Neuronal stem cell (in vitro differentiated cells): ENCODE measurements around the gene TBC1D5.

Experiments used
- DNase-seq: peaks from one replicate; pipeline ENCODE4 v3.0.0-alpha.2; 2013; ENCODE audit warnings: low spot score
- H2AFZ ChIP-seq: one replicate; pipeline ENCODE4 v1.6.1; 2013; ENCODE audit warnings: mild to moderate bottlenecking, low read length, inconsistent platforms
- H2AK5ac ChIP-seq: 2 replicates; pipeline ENCODE4 v1.6.1; 2013; ENCODE audit warnings: low read depth, mild to moderate bottlenecking, inconsistent platforms, low read length, moderate library complexity, mixed read lengths
- H2BK120ac ChIP-seq: 2 replicates; pipeline ENCODE4 v1.6.1; 2013; ENCODE audit warnings: low read depth, mild to moderate bottlenecking, inconsistent platforms, low read length, moderate library complexity, mixed read lengths
- H2BK12ac ChIP-seq: one replicate; pipeline ENCODE4 v1.6.1; 2013; ENCODE audit warnings: low read length, inconsistent platforms
- H2BK15ac ChIP-seq: 2 replicates; pipeline ENCODE4 v1.6.1; 2013; ENCODE audit warnings: mild to moderate bottlenecking, low read length, inconsistent platforms, mixed read lengths
- H2BK5ac ChIP-seq: one replicate; pipeline ENCODE4 v1.6.1; 2013; ENCODE audit warnings: inconsistent platforms, mild to moderate bottlenecking, low read length, moderate library complexity
- H3K14ac ChIP-seq: one replicate; pipeline ENCODE4 v1.6.1; 2013; ENCODE audit warnings: low read length, inconsistent platforms
- H3K18ac ChIP-seq: 2 replicates; pipeline ENCODE4 v1.6.1; 2013; ENCODE audit warnings: low read length, inconsistent platforms
- H3K23ac ChIP-seq: 2 replicates; pipeline ENCODE4 v1.6.1; 2013; ENCODE audit warnings: low read depth, mild to moderate bottlenecking, mixed read lengths, low read length, inconsistent platforms; ENCODE audit not compliant: poor library complexity
- H3K27ac ChIP-seq: replicated peaks from 3 replicates; pipeline ENCODE4 v1.5.1; 2013; ENCODE audit warnings: low read length, inconsistent platforms
- H3K27me3 ChIP-seq, 3 experiments: 2 replicates each; pipeline ENCODE4 v1.6.1; 2013; ENCODE audit warnings: low read length in 3 of 3, mild to moderate bottlenecking in 2 of 3, inconsistent platforms in 1 of 3, low read depth in 1 of 3, mixed read lengths in 1 of 3, moderate library complexity in 1 of 3; ENCODE audit not compliant: control insufficient read depth in 3 of 3, insufficient read depth in 3 of 3
- H3K36me3 ChIP-seq, 2 donors: replicated peaks in 1 of 2; 2 replicates each; pipeline ENCODE4 v1.6.1; 2013; ENCODE audit warnings: low read length in 2 of 2; ENCODE audit not compliant: control insufficient read depth in 2 of 2, insufficient read depth in 2 of 2
- H3K4ac ChIP-seq: 2 replicates; pipeline ENCODE4 v1.6.1; 2013; ENCODE audit warnings: inconsistent platforms, mild to moderate bottlenecking, low read length, moderate library complexity
- H3K4me1 ChIP-seq, 2 donors: 1 replicate in 1 of 2; 2 replicates in 1 of 2; pipeline ENCODE4 v1.6.1; 2013; ENCODE audit warnings: low read length in 2 of 2, low read depth in 1 of 2; ENCODE audit not compliant: control insufficient read depth in 2 of 2, insufficient read depth in 1 of 2
- H3K4me2 ChIP-seq: one replicate; pipeline ENCODE4 v1.6.1; 2013; ENCODE audit warnings: mild to moderate bottlenecking, low read length, inconsistent platforms; ENCODE audit not compliant: insufficient read depth, poor library complexity, severe bottlenecking
- H3K4me3 ChIP-seq, 2 donors: 2 replicates each; pipeline ENCODE4 v1.5.1; 2013; ENCODE audit warnings: low read length in 2 of 2, mild to moderate bottlenecking in 2 of 2, inconsistent platforms in 1 of 2, moderate library complexity in 1 of 2
- H3K79me1 ChIP-seq: one replicate; pipeline ENCODE4 v1.6.1; 2013; ENCODE audit warnings: low read depth, mild to moderate bottlenecking, inconsistent platforms, low read length, moderate library complexity
- H3K9ac ChIP-seq: one replicate; pipeline ENCODE4 v1.6.1; 2013; ENCODE audit warnings: mild to moderate bottlenecking, low read depth, low read length, inconsistent platforms; ENCODE audit not compliant: poor library complexity
- H3K9me3 ChIP-seq, 2 donors: replicated peaks in 1 of 2; 2 replicates each; pipeline versions ENCODE3 to v1.6.1; 2013; ENCODE audit warnings: low read length in 2 of 2, mild to moderate bottlenecking in 2 of 2, inconsistent platforms in 1 of 2, low read depth in 1 of 2, mixed read lengths in 1 of 2, moderate library complexity in 1 of 2; ENCODE audit not compliant: control insufficient read depth in 2 of 2, insufficient read depth in 1 of 2
- H4K8ac ChIP-seq: one replicate; pipeline ENCODE4 v1.6.1; 2013; ENCODE audit warnings: low read depth, mild to moderate bottlenecking, inconsistent platforms, low read length, moderate library complexity
- H4K91ac ChIP-seq: one replicate; pipeline ENCODE4 v1.6.1; 2013; ENCODE audit warnings: low read length, low read depth, mild to moderate bottlenecking, inconsistent platforms; ENCODE audit not compliant: poor library complexity
- WGBS, 2 donors: extraction: QIAGEN DNeasy Blood & Tissue Kit; methylation state at CpG; one replicate each; pipeline ENCODE4 v1.1.7; 2013; ENCODE audit warnings: missing lambda C conversion rate in 2 of 2, mixed read lengths in 1 of 2; ENCODE audit not compliant: insufficient read length in 2 of 2, insufficient replicate concordance in 1 of 2; ENCODE audit errors: extremely low coverage in 2 of 2; 5-methylcytosine and 5-hydroxymethylcytosine counted together

The TBC1D5 gene

DNA sequence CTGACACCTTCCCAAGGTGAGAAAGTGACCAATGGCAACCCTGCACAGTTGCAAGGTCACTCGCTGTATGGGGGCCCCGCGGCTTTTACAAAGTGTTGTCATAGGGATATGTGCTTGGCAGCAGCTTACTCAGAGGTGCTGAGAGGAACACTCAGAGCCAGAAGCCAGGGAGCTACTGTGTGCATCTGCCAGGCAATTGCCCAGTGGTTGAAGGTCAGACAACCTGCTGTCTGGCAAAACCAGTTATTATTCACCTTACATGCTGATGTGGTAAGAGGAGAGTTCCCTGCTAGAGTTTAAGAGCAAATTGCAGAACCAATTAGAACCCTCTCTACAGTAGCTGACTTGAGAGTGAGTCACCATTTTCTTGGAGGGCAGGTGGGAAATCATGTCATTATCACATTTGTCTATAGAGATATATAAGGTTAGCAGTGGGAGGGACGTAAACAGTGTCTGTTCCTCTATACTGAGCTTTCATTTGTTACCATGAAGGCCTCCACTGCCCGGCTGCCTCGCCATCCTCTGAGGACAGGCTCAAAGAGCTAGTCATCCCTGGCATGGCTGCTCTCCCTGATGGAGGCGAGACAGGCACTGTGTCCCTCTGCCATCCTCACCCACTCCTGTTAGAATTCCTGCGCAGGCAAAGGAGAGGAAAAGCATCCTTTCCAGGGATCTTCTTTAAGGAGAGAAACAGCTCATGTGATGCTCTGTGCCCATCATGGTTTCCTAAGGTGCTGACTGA lies 583.3 kb downstream of the TBC1D5 start:
- H3K4me2 ChIP-seq, result no peak overlapping the region
- no peak overlapping the region for H2AK5ac ChIP-seq
- peak overlapping the region; percentile 47 for H3K23ac ChIP-seq
- no CpG with 5 or more reads among the region's 8 CpGs for WGBS, 2 donors
- H2BK5ac ChIP-seq, result peak overlapping the region; percentile 10
- no peak overlapping the region for H3K4me3 ChIP-seq
- H3K4ac ChIP-seq, result no peak overlapping the region
- H2BK120ac ChIP-seq, result no peak overlapping the region
- no peaks in the 10 kb centered on the region for H3K79me1 ChIP-seq
- DNase-seq, result no peak
- H3K4me1 ChIP-seq, result no peaks in the 10 kb centered on the region
- H4K8ac ChIP-seq, result no peak overlapping the region
- no peak overlapping the region for H3K9ac ChIP-seq
- H4K91ac ChIP-seq, result no peak overlapping the region
- peaks cover 4 to 27% of the 10 kb centered on the region in 2 donors for H3K36me3 ChIP-seq
- H3K18ac ChIP-seq, result no peak overlapping the region
- H2BK15ac ChIP-seq, result no peak overlapping the region
- no peak overlapping the region for H3K27ac ChIP-seq
- H3K14ac ChIP-seq, result no peak overlapping the region
- H2AFZ ChIP-seq, result no peak overlapping the region
- no peak overlapping the region for H2BK12ac ChIP-seq
- no peaks in the 10 kb centered on the region for H3K9me3 ChIP-seq
- H3K27me3 ChIP-seq, result no peaks in the 10 kb centered on the region

DNA sequence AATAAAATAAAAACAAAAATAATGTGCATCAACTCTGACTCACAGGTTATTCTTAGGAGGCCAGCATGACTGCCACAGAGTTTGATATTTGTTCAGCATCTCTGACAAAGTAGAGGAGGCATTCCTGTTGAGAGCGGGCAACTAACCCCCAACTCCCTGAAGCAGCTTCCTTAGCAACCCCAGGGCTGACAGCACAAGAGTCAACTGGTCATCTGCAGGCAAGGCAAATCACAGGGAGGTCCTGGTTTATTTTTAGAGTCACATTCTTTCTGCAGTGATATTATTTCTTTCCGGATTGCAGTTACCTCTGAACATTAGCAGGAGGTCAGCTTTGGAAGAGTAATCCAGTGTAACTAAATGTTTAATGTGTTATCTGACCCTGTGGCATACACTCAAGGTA lies 584.7 kb downstream of the TBC1D5 start:
- no peak overlapping the region for H2BK15ac ChIP-seq
- no peak overlapping the region for H2BK120ac ChIP-seq
- no peaks in the 10 kb centered on the region for H3K9me3 ChIP-seq
- H2AFZ ChIP-seq, result no peak overlapping the region
- peaks cover 5 to 30% of the 10 kb centered on the region in 2 donors for H3K36me3 ChIP-seq
- H2BK12ac ChIP-seq, result no peak overlapping the region
- no peak overlapping the region for H2AK5ac ChIP-seq
- H3K4me2 ChIP-seq, result no peak overlapping the region
- H3K79me1 ChIP-seq, result no peaks in the 10 kb centered on the region
- no peak overlapping the region for H3K4ac ChIP-seq
- H3K18ac ChIP-seq, result no peak overlapping the region
- H3K27me3 ChIP-seq, result no peaks in the 10 kb centered on the region
- no peak overlapping the region for H2BK5ac ChIP-seq
- H3K27ac ChIP-seq, result no peak overlapping the region
- H3K23ac ChIP-seq, result no peak overlapping the region
- H4K91ac ChIP-seq, result no peak overlapping the region
- no peak for DNase-seq
- no peak overlapping the region for H3K14ac ChIP-seq
- H4K8ac ChIP-seq, result no peak overlapping the region
- H3K4me1 ChIP-seq, result no peaks in the 10 kb centered on the region
- no CpG with 5 or more reads among the region's 2 CpGs for WGBS, 2 donors
- no peak overlapping the region for H3K4me3 ChIP-seq
- no peak overlapping the region for H3K9ac ChIP-seq

DNA sequence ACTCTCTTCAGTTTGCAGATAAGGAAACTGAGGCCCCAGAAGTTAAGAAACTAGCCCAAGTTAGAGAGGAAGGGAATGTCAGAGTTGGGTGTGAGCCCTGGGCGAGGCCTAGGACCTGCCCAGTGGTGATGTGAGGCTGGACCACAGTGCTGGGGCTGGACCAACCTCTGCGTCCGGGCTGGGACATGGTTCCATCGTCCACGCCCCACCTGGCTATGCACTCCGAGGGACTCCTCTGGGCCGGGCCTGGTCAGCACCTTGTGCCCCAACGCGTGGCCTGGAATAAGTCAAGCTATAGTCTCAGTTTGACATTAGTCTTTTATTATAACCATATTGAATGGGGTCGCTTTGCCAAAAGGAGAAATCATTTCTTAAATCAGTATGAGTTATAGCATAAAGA lies 585.6 kb downstream of the TBC1D5 start:
- Histone ChIP-seq H2BK15ac (no peak overlapping the region), H3K4me3 (no peak overlapping the region), H3K27me3 (no peaks in the 10 kb centered on the region), H3K4me2 (no peak overlapping the region), H3K23ac (no peak overlapping the region), H3K27ac (no peak overlapping the region), H3K9ac (no peak overlapping the region), H3K4me1 (no peaks in the 10 kb centered on the region), H3K79me1 (no peaks in the 10 kb centered on the region), H2BK12ac (no peak overlapping the region), H3K14ac (no peak overlapping the region), H4K91ac (no peak overlapping the region), H3K9me3 (no peaks in the 10 kb centered on the region), H2AK5ac (no peak overlapping the region), H2AFZ (no peak overlapping the region), H3K36me3 (peaks cover 5 to 30% of the 10 kb centered on the region in 2 donors), H4K8ac (no peak overlapping the region), H3K18ac (no peak overlapping the region), H3K4ac (no peak overlapping the region), H2BK5ac (no peak overlapping the region), H2BK120ac (no peak overlapping the region)
- no CpG with 5 or more reads among the region's 10 CpGs for WGBS, 2 donors
- no peak for DNase-seq

DNA sequence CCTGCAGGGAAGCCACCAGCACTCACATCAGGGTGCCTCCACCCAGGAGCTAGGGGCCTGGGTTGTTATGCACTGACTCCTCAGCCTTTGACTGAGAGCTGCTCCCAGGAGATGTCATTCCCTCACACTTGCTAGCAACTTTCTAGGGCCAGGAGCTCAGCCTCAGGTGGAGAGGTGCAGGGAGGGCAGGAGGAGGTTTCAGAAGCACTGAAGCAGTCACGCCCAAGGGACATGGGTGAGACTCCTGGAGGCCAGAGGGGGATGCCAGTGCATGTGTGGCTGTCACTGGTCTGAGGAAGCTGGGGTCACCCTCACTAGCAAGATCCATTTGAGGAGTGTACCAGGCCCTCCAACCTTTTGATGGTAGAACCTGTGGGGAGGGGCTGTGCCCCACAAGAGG lies 586.5 kb downstream of the TBC1D5 start:
- no peaks in the 10 kb centered on the region for H3K9me3 ChIP-seq
- H2AFZ ChIP-seq, result no peak overlapping the region
- H3K4ac ChIP-seq, result no peak overlapping the region
- no CpG with 5 or more reads among the region's 1 CpG for WGBS, 2 donors
- no peak overlapping the region for H3K4me3 ChIP-seq
- no peak overlapping the region for H2BK120ac ChIP-seq
- H3K4me2 ChIP-seq, result no peak overlapping the region
- no peaks in the 10 kb centered on the region for H3K27me3 ChIP-seq
- no peak overlapping the region for H3K18ac ChIP-seq
- H3K27ac ChIP-seq, result no peak overlapping the region
- no peak overlapping the region for H2BK5ac ChIP-seq
- no peak overlapping the region for H3K14ac ChIP-seq
- no peak overlapping the region for H2AK5ac ChIP-seq
- no peak for DNase-seq
- H4K8ac ChIP-seq, result peak overlapping the region; percentile 29
- peaks cover 5 to 24% of the 10 kb centered on the region in 2 donors for H3K36me3 ChIP-seq
- no peak overlapping the region for H3K23ac ChIP-seq
- H2BK15ac ChIP-seq, result no peak overlapping the region
- no peak overlapping the region for H2BK12ac ChIP-seq
- H3K79me1 ChIP-seq, result no peaks in the 10 kb centered on the region
- H3K4me1 ChIP-seq, result no peaks in the 10 kb centered on the region
- no peak overlapping the region for H3K9ac ChIP-seq
- no peak overlapping the region for H4K91ac ChIP-seq
